ENCODE data around the gene LYPLA2.

GRCh38 chr1:23801338-23801748 lies 10.4 kb downstream of the LYPLA2 start:
- TF ChIP-seq, protein P1, sequence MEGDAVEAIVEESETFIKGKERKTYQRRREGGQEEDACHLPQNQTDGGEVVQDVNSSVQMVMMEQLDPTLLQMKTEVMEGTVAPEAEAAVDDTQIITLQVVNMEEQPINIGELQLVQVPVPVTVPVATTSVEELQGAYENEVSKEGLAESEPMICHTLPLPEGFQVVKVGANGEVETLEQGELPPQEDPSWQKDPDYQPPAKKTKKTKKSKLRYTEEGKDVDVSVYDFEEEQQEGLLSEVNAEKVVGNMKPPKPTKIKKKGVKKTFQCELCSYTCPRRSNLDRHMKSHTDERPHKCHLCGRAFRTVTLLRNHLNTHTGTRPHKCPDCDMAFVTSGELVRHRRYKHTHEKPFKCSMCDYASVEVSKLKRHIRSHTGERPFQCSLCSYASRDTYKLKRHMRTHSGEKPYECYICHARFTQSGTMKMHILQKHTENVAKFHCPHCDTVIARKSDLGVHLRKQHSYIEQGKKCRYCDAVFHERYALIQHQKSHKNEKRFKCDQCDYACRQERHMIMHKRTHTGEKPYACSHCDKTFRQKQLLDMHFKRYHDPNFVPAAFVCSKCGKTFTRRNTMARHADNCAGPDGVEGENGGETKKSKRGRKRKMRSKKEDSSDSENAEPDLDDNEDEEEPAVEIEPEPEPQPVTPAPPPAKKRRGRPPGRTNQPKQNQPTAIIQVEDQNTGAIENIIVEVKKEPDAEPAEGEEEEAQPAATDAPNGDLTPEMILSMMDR (IDR thresholded peaks at IDR 0.05) = no peak
- TF ChIP-seq POLR2AphosphoS5 (IDR thresholded peaks at IDR 0.05) = no peak
- TF ChIP-seq POLR2A (IDR thresholded peaks at IDR 0.05) = no peak
- TF ChIP-seq EP300 (IDR thresholded peaks at IDR 0.05) = no peak

Data from gastroesophageal sphincter (tissue), 3 donors.